ENCODE results near the gene GRM8. TPM values are rescaled to one million over a fixed set of nuclear protein-coding genes. Genes with fewer than 3 reads are reported as not detected.

GRM8 gene
- total RNA-seq, 1 experiment from 2014 or later, result not detected

DNA sequence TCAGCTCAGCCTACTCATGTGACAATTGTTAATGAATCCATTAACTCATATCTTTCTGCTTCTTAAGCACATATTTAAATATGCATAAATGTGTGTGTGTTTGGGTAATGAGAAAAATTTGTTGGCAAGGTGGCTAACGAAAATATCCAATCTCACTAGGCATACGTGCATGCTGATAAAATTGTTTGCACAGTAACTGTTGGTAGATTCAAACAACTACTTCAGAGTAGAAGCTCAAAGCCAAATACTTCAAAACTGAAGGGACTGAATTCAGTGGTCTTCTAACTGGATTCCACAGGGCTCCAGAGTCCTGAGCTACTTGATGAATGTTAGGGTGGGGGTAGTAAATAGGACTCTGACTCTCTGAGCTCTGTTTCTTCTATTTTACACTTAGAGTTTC, 757.0 kb downstream of the GRM8 start:
- Histone ChIP-seq H3K27me3 (ENCODE audit: low read length) (no peaks in the 10 kb centered on the region), H3K79me2 (ENCODE audit: low read length) (no peaks in the 10 kb centered on the region), H2AFZ (ENCODE audit: low read length) (no peak overlapping the region), H3K36me3 (ENCODE audit: insufficient read depth, low read length) (no peaks in the 10 kb centered on the region), H3K9me3 (ENCODE audit: low read length) (peaks cover 16% of the 10 kb centered on the region), H3K9ac (ENCODE audit: low read length) (no peak overlapping the region), H3K9me2 (replicated peaks; ENCODE audit: insufficient read depth, low read length) (no peaks in the 10 kb centered on the region), H3K27ac (ENCODE audit: low read length) (no peak overlapping the region), H3K4me3 (ENCODE audit: low read length) (no peak overlapping the region), H3K4me2 (ENCODE audit: low read depth, low read length, poor library complexity, severe bottlenecking) (no peak overlapping the region), H4K20me1 (ENCODE audit: insufficient read depth, low read depth, low read length) (no peaks in the 10 kb centered on the region), H3K4me1 (ENCODE audit: low read length) (no peaks in the 10 kb centered on the region)
- no peak for DNase-seq

DNA sequence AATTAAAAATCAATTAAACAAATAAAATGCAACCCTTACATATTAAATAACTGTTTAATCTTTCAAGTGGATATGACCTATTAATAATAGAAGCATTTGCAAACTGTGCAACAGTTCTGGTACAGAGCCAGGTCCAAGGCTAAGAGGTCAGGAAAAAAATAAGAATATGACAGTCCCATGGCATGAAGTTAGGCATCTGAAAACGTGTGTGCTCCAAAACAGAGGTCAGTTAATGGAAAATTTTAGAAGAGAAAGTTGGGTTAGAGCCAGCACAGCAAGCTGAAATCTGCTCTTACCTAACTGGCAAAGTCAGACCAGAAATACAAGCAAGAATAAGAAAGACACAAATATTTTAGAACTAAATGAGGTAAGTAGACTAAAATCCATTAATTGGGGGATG, 757.7 kb downstream of the GRM8 start:
- Histone ChIP-seq H2AFZ (ENCODE audit: low read length) (no peak overlapping the region), H3K9me3 (ENCODE audit: low read length) (peaks cover 16% of the 10 kb centered on the region), H3K9ac (ENCODE audit: low read length) (no peak overlapping the region), H3K9me2 (replicated peaks; ENCODE audit: insufficient read depth, low read length) (no peaks in the 10 kb centered on the region), H3K27ac (ENCODE audit: low read length) (no peak overlapping the region), H3K36me3 (ENCODE audit: insufficient read depth, low read length) (no peaks in the 10 kb centered on the region), H3K4me2 (ENCODE audit: low read depth, low read length, poor library complexity, severe bottlenecking) (no peak overlapping the region), H3K4me1 (ENCODE audit: low read length) (no peaks in the 10 kb centered on the region), H3K27me3 (ENCODE audit: low read length) (no peaks in the 10 kb centered on the region), H4K20me1 (ENCODE audit: insufficient read depth, low read depth, low read length) (no peaks in the 10 kb centered on the region), H3K4me3 (ENCODE audit: low read length) (no peak overlapping the region), H3K79me2 (ENCODE audit: low read length) (no peaks in the 10 kb centered on the region)
- DNase-seq, result no peak

DNA sequence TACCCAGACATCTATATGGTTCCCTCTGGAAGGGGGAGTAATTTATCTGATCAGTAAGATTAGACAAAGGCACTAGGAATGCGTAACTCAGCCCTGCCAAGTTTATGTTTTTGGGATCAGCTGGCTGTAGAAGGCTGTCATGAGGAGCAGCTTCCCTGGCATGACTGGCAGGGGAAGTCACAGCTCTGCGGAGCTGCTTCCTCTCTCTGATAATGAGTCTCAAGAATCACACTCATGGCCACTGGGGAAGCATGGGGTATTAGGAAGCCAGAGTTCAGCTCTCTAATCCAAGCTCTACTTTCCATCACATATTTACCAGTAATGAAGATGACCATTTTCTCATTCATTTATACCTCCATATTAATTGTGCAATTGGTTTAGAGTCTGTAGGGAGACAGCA, 758.9 kb downstream of the GRM8 start:
- Histone ChIP-seq H4K20me1 (ENCODE audit: insufficient read depth, low read depth, low read length) (no peaks in the 10 kb centered on the region), H3K27me3 (ENCODE audit: low read length) (no peaks in the 10 kb centered on the region), H3K79me2 (ENCODE audit: low read length) (no peaks in the 10 kb centered on the region), H3K27ac (ENCODE audit: low read length) (no peak overlapping the region), H3K9ac (ENCODE audit: low read length) (no peak overlapping the region), H3K36me3 (ENCODE audit: insufficient read depth, low read length) (no peaks in the 10 kb centered on the region), H3K9me2 (replicated peaks; ENCODE audit: insufficient read depth, low read length) (no peaks in the 10 kb centered on the region), H3K4me1 (ENCODE audit: low read length) (no peaks in the 10 kb centered on the region), H3K4me3 (ENCODE audit: low read length) (no peak overlapping the region), H3K4me2 (ENCODE audit: low read depth, low read length, poor library complexity, severe bottlenecking) (no peak overlapping the region), H2AFZ (ENCODE audit: low read length) (no peak overlapping the region), H3K9me3 (ENCODE audit: low read length) (peaks cover 14% of the 10 kb centered on the region)
- no peak for DNase-seq

DNA sequence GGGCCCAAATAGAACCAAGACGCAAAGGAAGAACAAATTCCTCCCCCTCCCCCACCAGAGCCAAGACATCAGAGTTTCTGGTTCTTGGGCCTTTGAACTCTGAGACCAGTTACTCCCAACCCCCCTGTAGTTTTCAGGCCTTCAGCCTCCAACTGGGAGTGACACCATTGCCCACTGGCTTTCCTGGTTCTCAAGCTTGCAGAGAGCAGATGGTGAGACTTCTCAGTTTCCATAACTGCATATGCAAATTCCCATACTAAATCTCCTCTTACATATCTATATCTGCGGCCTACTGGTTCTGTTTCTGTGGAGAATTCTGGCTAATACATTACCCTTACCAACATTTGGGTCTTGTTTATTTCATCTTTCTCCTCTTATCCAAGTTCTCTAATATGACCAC, 762.9 kb downstream of the GRM8 start:
- H3K4me1 ChIP-seq (ENCODE audit: low read length), result no peaks in the 10 kb centered on the region
- H3K4me3 ChIP-seq (ENCODE audit: low read length), result no peak overlapping the region
- H3K9me3 ChIP-seq (ENCODE audit: low read length), result peaks cover 12% of the 10 kb centered on the region
- H2AFZ ChIP-seq (ENCODE audit: low read length), result no peak overlapping the region
- no peak overlapping the region for H3K4me2 ChIP-seq (ENCODE audit: low read depth, low read length, poor library complexity, severe bottlenecking)
- no peaks in the 10 kb centered on the region for H3K36me3 ChIP-seq (ENCODE audit: insufficient read depth, low read length)
- no peak overlapping the region for H3K9ac ChIP-seq (ENCODE audit: low read length)
- no peaks in the 10 kb centered on the region for H3K9me2 ChIP-seq (replicated peaks; ENCODE audit: insufficient read depth, low read length)
- DNase-seq, result no peak
- no peaks in the 10 kb centered on the region for H4K20me1 ChIP-seq (ENCODE audit: insufficient read depth, low read depth, low read length)
- H3K27ac ChIP-seq (ENCODE audit: low read length), result no peak overlapping the region
- H3K27me3 ChIP-seq (ENCODE audit: low read length), result no peaks in the 10 kb centered on the region
- H3K79me2 ChIP-seq (ENCODE audit: low read length), result no peaks in the 10 kb centered on the region

DNA sequence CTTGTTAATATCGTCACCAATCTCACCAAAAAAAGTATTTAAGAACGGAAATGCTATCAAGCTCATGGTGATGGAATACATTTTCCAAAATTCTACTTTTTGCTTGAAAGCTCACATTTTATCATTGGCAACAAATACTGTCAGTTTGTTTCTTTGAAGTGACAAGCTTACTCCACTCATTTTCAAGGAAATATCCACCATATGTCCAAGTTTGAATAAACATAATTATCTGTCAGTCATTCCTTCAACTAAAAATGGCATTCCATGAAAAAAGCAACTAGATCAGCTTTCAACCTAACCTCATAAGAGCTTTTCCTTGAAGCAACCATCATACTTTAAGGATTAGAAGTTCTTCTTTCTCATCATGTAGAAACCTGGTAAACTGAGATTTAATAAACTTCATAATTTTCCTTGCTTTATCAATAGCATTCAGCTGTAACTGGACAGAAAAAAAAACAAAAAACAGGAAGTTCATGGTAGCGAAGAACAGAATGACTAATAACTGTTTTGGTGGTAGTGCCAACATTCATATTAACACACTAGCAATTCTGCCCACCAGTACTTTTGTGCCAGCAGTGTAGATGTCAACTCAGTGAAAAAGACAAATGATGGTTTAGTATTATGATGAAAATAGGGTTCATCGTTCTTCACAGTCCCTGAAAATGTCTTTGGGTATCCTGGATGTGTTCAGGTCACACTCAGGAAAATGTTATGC, 764.9 kb downstream of the GRM8 start:
- Histone ChIP-seq H2AFZ (ENCODE audit: low read length) (no peak overlapping the region), H3K27ac (ENCODE audit: low read length) (no peak overlapping the region), H3K9ac (ENCODE audit: low read length) (no peak overlapping the region), H3K4me1 (ENCODE audit: low read length) (no peaks in the 10 kb centered on the region), H3K9me2 (replicated peaks; ENCODE audit: insufficient read depth, low read length) (no peaks in the 10 kb centered on the region), H3K27me3 (ENCODE audit: low read length) (no peaks in the 10 kb centered on the region), H3K4me2 (ENCODE audit: low read depth, low read length, poor library complexity, severe bottlenecking) (no peak overlapping the region), H3K79me2 (ENCODE audit: low read length) (no peaks in the 10 kb centered on the region), H3K9me3 (ENCODE audit: low read length) (peaks cover 13% of the 10 kb centered on the region), H3K4me3 (ENCODE audit: low read length) (no peak overlapping the region), H4K20me1 (ENCODE audit: insufficient read depth, low read depth, low read length) (no peaks in the 10 kb centered on the region), H3K36me3 (ENCODE audit: insufficient read depth, low read length) (no peaks in the 10 kb centered on the region)
- DNase-seq, result no peak

DNA sequence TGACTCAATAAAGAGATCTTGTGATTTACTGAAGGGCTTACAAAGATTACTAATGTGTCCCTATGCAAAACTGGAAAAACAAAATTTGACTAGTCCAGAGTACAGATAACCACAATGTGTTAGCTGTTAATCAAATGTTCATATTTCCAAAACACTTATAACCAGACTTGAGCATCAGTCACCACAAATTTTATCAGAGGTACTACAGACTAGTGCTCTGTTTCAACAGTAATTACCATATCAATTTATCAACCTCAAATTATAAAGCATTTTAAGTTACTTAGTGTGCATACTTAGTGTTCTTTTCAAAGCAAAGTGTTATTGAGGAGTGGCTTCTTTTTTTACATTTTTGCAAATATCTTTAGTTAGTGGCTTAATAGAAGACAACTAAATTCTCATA, 765.9 kb downstream of the GRM8 start:
- no peak overlapping the region for H3K9ac ChIP-seq (ENCODE audit: low read length)
- no peaks in the 10 kb centered on the region for H3K36me3 ChIP-seq (ENCODE audit: insufficient read depth, low read length)
- no peaks in the 10 kb centered on the region for H3K9me2 ChIP-seq (replicated peaks; ENCODE audit: insufficient read depth, low read length)
- no peaks in the 10 kb centered on the region for H3K79me2 ChIP-seq (ENCODE audit: low read length)
- no peak overlapping the region for H2AFZ ChIP-seq (ENCODE audit: low read length)
- no peaks in the 10 kb centered on the region for H4K20me1 ChIP-seq (ENCODE audit: insufficient read depth, low read depth, low read length)
- H3K4me1 ChIP-seq (ENCODE audit: low read length), result no peaks in the 10 kb centered on the region
- no peak overlapping the region for H3K4me2 ChIP-seq (ENCODE audit: low read depth, low read length, poor library complexity, severe bottlenecking)
- H3K4me3 ChIP-seq (ENCODE audit: low read length), result no peak overlapping the region
- no peak overlapping the region for H3K27ac ChIP-seq (ENCODE audit: low read length)
- no peak for DNase-seq
- H3K27me3 ChIP-seq (ENCODE audit: low read length), result no peaks in the 10 kb centered on the region
- H3K9me3 ChIP-seq (ENCODE audit: low read length), result peaks cover 16% of the 10 kb centered on the region

DNA sequence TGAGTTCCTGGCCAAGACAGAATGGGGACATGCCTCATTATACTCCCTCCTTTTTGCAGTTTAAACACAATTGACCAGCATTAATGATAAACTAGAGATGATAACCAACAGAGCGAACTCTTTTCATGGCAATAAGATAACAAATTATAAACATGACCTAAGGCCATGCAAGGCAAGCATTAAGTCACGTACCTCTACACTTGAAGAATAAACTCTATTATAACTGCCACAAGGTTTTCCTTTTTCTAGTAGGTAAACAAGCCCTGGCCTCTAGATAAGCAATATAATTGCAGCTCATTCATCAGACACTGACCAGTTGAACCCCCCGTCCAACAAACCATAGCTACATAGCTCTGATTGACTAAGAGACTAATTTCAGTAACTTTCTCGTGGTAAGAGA, 767.0 kb downstream of the GRM8 start:
- Histone ChIP-seq H3K4me2 (ENCODE audit: low read depth, low read length, poor library complexity, severe bottlenecking) (no peak overlapping the region), H3K27me3 (ENCODE audit: low read length) (no peaks in the 10 kb centered on the region), H3K9me2 (replicated peaks; ENCODE audit: insufficient read depth, low read length) (no peaks in the 10 kb centered on the region), H3K79me2 (ENCODE audit: low read length) (no peaks in the 10 kb centered on the region), H3K4me1 (ENCODE audit: low read length) (no peaks in the 10 kb centered on the region), H3K4me3 (ENCODE audit: low read length) (no peak overlapping the region), H3K36me3 (ENCODE audit: insufficient read depth, low read length) (no peaks in the 10 kb centered on the region), H3K27ac (ENCODE audit: low read length) (no peak overlapping the region), H3K9ac (ENCODE audit: low read length) (no peak overlapping the region), H3K9me3 (ENCODE audit: low read length) (peaks cover 16% of the 10 kb centered on the region), H4K20me1 (ENCODE audit: insufficient read depth, low read depth, low read length) (no peaks in the 10 kb centered on the region), H2AFZ (ENCODE audit: low read length) (no peak overlapping the region)
- no peak for DNase-seq

DNA sequence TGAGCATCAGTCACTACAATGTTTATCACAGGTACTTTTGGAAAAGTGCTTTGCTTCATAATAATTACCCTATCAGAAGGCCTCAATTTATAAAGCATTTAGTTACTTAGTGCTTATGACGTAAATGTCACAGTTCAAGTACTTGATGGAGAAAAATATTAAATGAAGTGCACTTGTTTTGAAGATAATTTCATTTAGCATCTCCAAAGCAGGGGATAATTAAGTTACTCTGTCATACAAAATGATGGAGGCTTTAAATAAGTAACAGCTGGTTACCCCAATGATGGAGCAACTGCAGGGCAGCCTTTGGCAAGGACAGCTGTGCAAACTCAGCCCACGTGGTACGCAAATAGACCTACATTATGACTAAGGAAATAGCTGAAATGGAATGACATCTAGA, 768.8 kb downstream of the GRM8 start:
- no peaks in the 10 kb centered on the region for H3K9me2 ChIP-seq (replicated peaks; ENCODE audit: insufficient read depth, low read length)
- H3K79me2 ChIP-seq (ENCODE audit: low read length), result no peaks in the 10 kb centered on the region
- H2AFZ ChIP-seq (ENCODE audit: low read length), result no peak overlapping the region
- H3K27me3 ChIP-seq (ENCODE audit: low read length), result no peaks in the 10 kb centered on the region
- no peaks in the 10 kb centered on the region for H3K36me3 ChIP-seq (ENCODE audit: insufficient read depth, low read length)
- H4K20me1 ChIP-seq (ENCODE audit: insufficient read depth, low read depth, low read length), result no peaks in the 10 kb centered on the region
- no peak for DNase-seq
- H3K9me3 ChIP-seq (ENCODE audit: low read length), result peaks cover 16% of the 10 kb centered on the region
- H3K27ac ChIP-seq (ENCODE audit: low read length), result no peak overlapping the region
- H3K4me3 ChIP-seq (ENCODE audit: low read length), result no peak overlapping the region
- no peak overlapping the region for H3K4me2 ChIP-seq (ENCODE audit: low read depth, low read length, poor library complexity, severe bottlenecking)
- H3K9ac ChIP-seq (ENCODE audit: low read length), result no peak overlapping the region
- no peaks in the 10 kb centered on the region for H3K4me1 ChIP-seq (ENCODE audit: low read length)
